SH-SY5Y (cell line): Measurements from ENCODE around the gene NEK1.

Experiments used
- GATA2 ChIP-seq: IDR thresholded peaks from 2 replicates; pipeline ENCODE4 v1.6.1; 2011; ENCODE audit warnings: mild to moderate bottlenecking, low read depth, low read length
- GATA3 ChIP-seq: IDR thresholded peaks from 2 replicates; pipeline ENCODE4 v1.6.1; 2011; ENCODE audit warnings: low read depth, mild to moderate bottlenecking, low read length, moderate library complexity

GRCh38 chr4:169661761-169662160 is 49.4 kb upstream of the NEK1 start:
- TF ChIP-seq GATA2 (no peak), GATA3 (no peak)
